T follicular helper cell (primary cell): ENCODE results near the gene DLG3.
"Not testable (repeated sequence)": the region's sequence is repeated elsewhere in the genome, so short reads cannot be mapped to it uniquely, and the experiment has no call there.

ENCODE experiments used
- DNase-seq: peaks from one replicate; pipeline ENCODE4 v3.0.0-alpha.2; 2020; ENCODE audit warnings: low read depth
- total RNA-seq, 2 experiments: gene quantifications; one replicate each; lab custom pipeline; 2026; lab: John Stamatoyannopoulos, UW

The DLG3 gene
- total RNA-seq, result 20.5 to 26.7 reads per million in 2 experiments

GRCh38 chrX:70444326-70444945 is at the start of gene DLG3:
Gene DLG3 (plus strand): TSS chrX:70444835. CDS start chrX:70445202, 367 bp downstream.
- no peak for DNase-seq

GRCh38 chrX:70398899-70399298 is 45.7 kb upstream of the DLG3 start:
- DNase-seq, result no peak

GRCh38 chrX:70400181-70400580 is 44.5 kb upstream of the DLG3 start:
- not testable (repeated sequence) for DNase-seq

DNA sequence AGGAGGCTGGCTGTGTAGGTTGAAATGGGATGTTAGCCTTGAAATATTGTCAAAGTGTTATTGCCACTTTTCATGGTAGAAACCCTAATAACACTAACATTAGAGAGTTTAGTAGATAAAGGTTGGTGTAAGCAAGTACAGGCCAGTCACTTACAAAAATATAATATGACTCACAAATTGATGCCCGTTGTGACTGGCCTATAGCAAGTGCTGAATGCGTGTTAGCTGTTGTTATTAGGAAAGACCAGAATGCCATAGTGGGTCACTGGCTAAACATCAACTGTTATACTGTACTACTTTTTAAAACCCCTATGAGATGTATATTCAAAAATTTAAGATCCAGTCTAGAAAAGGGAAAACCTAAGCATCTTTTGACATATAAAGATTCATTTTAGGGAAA is 41.9 kb upstream of the DLG3 start:
- no peak for DNase-seq

- DNase-seq, result no peak
These were observed 39.6 kb upstream of the DLG3 start for GRCh38 chrX:70405003-70405402.

- no peak for DNase-seq
These were observed 33.7 kb upstream of the DLG3 start for GRCh38 chrX:70410921-70411320.

GRCh38 chrX:70411475-70411874 is 33.2 kb upstream of the DLG3 start:
- no peak for DNase-seq

GRCh38 chrX:70421618-70422017 is 23.0 kb upstream of the DLG3 start:
- DNase-seq, result no peak

DNA sequence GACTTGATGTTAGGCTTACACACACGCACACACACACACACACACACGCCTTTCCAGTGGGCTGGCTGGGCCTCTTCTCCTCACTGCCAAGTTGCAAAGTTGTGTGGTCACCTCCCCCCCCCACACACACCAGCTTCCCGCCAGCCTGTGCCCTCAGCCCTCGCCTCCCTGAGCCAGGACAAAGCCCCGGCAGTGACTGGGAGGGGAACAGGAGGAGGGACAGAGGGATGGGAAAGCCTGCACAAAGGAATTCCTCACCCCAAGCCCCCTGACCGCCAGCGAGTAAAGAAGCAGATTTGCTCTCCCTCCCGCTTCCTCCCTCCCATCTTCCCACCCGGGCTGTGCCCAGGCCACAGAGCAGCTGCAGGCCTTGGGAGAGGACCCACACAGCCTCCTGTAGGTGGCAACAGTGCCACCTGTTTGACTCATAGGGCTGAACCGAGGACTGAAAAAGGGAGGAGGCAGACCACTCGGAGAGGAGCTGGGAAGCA is 21.7 kb upstream of the DLG3 start, which contains the start of gene GDPD2:
Gene GDPD2 (plus strand): TSS at position 464 of the 491 bp plus-strand sequence. CDS start 1,671 bp downstream, outside the sequence.
- DNase-seq, result no peak

DNA sequence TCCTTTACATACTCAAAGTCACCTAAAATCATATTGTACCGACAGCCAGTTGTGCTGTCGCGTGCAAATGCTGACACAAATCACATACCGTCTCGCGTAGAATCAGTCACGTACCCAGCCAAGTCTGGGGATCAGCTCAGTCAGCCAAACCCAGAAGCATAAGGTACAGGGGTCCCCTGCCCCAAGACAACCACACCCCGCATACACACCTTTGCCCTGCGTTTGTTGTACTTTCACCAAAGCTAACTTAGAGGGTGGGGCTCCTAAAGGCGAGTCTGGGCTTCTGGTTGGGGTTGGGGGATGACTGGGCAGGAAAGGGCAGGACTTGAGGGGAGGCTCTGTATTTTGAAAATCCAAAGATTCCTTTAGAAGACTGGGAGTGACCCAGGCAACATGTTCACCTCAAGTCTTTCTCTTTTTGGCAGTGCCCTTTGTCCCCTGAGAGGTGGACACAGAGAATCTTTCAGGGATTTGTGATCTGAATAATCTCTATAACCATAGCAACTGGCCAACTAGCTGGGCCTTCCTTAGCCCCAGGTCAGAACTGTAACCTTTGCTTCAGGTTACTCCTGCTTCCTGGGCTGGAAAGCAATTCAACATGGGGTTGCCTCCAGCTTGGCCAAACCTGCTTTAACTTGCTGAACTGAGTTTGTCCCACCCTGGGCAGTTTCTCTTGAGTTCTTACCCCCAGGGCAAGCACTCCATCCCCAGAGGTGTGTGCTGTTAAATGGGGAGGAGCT is 20.5 kb upstream of the DLG3 start:
- no peak for DNase-seq

DNA sequence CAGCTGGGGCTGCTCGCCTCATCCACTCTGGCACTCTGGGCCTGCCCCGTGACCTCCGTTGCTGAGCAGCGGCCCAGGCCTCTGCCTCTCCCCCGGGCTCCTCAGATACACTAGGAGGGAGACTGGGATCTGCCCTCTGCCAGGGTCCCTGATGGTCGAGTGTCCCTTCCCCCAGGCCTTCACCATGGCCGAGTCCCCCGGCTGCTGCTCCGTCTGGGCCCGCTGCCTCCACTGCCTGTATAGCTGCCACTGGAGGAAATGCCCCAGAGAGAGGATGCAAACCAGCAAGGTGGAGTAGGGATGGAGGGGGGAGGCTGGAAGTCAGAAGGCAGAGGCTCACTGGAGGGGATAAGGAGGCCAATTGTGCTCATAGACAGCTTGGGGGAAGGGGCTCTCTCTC is 19.8 kb upstream of the DLG3 start:
- no peak for DNase-seq

GRCh38 chrX:70426286-70427278 is 18.1 kb upstream of the DLG3 start:
- no peak for DNase-seq

- DNase-seq, result no peak
These were observed 17.3 kb upstream of the DLG3 start for GRCh38 chrX:70427365-70427764.

DNA sequence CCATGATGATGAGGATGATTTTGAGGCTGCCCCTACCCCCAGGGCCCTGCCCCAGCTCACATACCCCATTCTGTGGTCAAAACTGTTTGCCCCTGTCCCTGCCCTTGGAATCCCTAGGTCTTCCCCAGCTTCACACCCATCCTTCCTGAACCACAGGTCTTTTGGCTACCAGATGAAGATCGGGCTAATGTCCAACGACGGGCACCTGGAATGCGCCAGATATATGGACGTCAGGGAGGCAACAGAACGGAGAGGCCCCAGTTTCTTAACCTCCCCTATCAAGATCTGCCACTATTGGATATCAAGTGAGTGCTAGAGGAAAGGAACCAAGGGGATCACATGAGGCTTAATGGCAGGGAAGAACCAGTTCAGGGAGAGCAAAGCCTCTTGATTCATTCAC is 14.9 kb upstream of the DLG3 start:
- no peak for DNase-seq

DNA sequence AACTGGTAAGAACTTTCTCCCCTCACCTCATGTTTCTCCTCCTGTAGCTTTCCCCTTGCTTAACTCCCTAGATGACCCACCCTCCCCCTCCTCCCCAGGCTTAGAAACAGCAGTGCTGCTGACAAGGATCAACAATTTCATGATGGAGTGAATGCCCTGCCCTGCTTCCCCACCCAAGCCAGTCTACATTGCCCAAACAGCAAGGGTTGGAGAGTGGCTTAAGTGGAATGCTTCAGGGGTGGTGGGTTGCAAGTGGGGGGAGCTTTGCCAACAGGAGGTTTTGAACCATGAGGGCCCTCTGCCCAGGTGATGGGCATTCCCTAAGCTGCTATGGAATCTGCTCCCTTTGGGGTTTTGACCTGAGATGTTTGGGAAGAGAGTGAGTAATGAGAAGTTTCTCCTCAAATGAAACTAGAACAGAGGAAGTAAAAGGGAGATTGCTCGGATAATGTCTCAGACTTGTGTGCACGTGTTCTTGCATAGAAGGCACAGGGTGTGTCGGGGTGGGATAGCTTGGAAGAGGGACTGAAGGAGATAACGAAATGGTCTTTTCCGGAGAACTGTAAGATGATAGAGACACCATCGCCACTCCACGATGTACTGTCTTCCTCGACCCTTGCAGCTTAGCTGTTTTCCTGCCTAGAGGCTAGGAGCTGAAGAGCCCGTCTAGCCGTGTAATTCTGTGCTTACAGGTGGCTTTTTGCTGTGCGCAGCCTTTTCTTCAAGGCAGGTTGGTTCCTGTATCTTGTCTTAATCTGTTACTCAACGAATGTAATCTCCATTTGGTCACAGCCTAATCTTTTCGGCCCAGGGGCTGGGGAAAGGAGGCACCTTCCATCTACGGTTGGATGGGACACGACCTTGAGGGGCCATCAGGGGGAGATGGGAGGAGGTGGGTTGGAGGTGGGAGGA is 11.4 kb upstream of the DLG3 start:
- no peak for DNase-seq

- DNase-seq, result peak; percentile 57
These were observed 10.7 kb upstream of the DLG3 start for GRCh38 chrX:70433848-70434351.

DNA sequence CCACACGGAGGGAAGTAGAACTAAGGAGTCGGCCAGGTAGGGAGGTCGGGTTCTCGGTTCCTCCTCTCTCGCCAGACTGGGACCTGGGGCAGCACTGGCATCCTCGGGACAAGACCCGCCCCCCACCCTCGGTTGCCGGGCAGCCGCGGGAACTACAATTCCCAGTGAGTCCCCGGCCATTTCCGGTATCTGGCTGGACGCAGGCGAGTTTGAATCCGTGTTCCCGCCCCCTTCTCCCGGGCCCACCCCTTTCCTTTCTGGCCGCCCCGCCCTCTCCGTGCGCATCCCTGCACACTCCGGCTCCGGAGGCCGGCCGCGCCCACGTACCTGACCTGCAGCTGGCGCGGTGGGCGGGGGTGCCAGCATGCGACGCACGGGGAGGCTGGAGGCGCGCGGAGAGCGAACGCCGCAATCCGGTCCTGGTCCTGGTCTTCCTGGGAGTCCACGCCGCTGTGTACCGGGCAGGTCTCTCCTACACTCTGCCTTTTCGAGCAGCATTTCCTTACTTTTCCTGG is 10.2 kb upstream of the DLG3 start:
- peak; percentile 19 for DNase-seq

GRCh38 chrX:70434914-70435586 is 9.6 kb upstream of the DLG3 start:
- DNase-seq, result no peak

GRCh38 chrX:70436343-70436742 is 8.3 kb upstream of the DLG3 start:
- DNase-seq, result no peak

DNA sequence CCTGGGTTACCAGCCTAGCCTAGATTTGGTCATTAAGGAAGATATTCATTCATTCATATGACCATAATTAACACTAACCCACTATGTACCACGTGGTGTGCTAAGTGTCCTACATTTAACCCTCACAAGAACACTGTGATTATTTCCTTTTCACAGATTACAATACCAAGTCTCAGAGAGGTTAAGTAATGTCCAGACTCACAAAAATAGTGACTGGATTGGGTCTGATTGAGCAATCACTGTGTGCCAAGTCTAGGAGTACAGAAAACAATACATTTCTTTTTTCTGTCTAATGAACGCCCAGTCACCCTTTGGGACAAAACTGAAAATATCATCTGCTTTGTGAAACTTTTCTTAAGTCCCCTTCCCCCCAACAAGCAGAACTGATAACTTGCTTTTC is 7.6 kb upstream of the DLG3 start:
- no peak for DNase-seq
